ENCODE measurements around the gene AURKAIP1.

- TF ChIP-seq PBX2 (CRISPR knock-in tag; IDR thresholded peaks at IDR 0.05; ENCODE audit: low read depth), result no peak
- TF ChIP-seq PBX2 (tag; conservative IDR thresholded peaks at IDR 0.05; ENCODE audit: low read depth), result no peak
- TF ChIP-seq ZNF507 (tag; conservative IDR thresholded peaks at IDR 0.05), result no peak
- TF ChIP-seq CTCF (IDR thresholded peaks at IDR 0.05 in 2 of 3, conservative IDR thresholded peaks at IDR 0.05 in 1 of 3; ENCODE audit: insufficient read depth in 2 of 3, low read depth in 1 of 3, low read length in 3 of 3), result no peak
- TF ChIP-seq SMAD3 (CRISPR knock-in tag; conservative IDR thresholded peaks at IDR 0.05), result no peak
- TF ChIP-seq NRF1 (conservative IDR thresholded peaks at IDR 0.05 in 1 of 2, IDR thresholded peaks at IDR 0.05 in 1 of 2), result peak in 1 of 2 experiments; percentile 16; a peak in 1 of 4 replicates
Observed at GRCh38 chr1:1347663-1348419, 27.2 kb downstream of the AURKAIP1 start.

Measured in K562 (cell line).